ENCODE measurements around the gene IDUA.

The IDUA gene

GRCh38 chr4:1017211-1017610 lies 30.4 kb downstream of the IDUA start:
- no peak for DNase-seq

GRCh38 chr4:1017706-1018105 lies 30.9 kb downstream of the IDUA start:
- no peak for DNase-seq

GRCh38 chr4:1018147-1019020 lies 31.5 kb downstream of the IDUA start:
- DNase-seq = no peak

- DNase-seq = no peak
Measured at GRCh38 chr4:1019320-1019719, 32.5 kb downstream of the IDUA start.

- DNase-seq = no peak
Measured at GRCh38 chr4:1019729-1020470, 33.1 kb downstream of the IDUA start.

- DNase-seq = no peak
Measured at GRCh38 chr4:1021386-1022050, 34.7 kb downstream of the IDUA start.

GRCh38 chr4:1022051-1022738 lies 35.4 kb downstream of the IDUA start:
- DNase-seq = no peak

- DNase-seq = no peak
Measured at GRCh38 chr4:1022739-1023066, 35.9 kb downstream of the IDUA start.

GRCh38 chr4:1023075-1023640 lies 36.3 kb downstream of the IDUA start:
- no peak for DNase-seq

- no peak for DNase-seq
Measured at GRCh38 chr4:1023895-1024740, 37.3 kb downstream of the IDUA start.

- no peak for DNase-seq
Measured at GRCh38 chr4:1024882-1025545, 38.2 kb downstream of the IDUA start.

- no peak for DNase-seq
Measured at GRCh38 chr4:1026115-1026514, 39.3 kb downstream of the IDUA start.

- no peak for DNase-seq
Measured at GRCh38 chr4:1027219-1027914, 40.5 kb downstream of the IDUA start.

- DNase-seq = no peak
Measured at GRCh38 chr4:1027915-1028238, 41.0 kb downstream of the IDUA start.

GRCh38 chr4:1028574-1029220 lies 41.9 kb downstream of the IDUA start:
- DNase-seq = no peak

- no peak for DNase-seq
Measured at GRCh38 chr4:1029529-1029928, 42.7 kb downstream of the IDUA start.

GRCh38 chr4:1030031-1030430 lies 43.2 kb downstream of the IDUA start:
- peak in 1 of 2 experiments; percentile 17 for DNase-seq

- DNase-seq = peak in 1 of 2 experiments; percentile 17
Measured at GRCh38 chr4:1030559-1030958, 43.7 kb downstream of the IDUA start.

- no peak for DNase-seq
Measured at GRCh38 chr4:1031346-1031745, 44.5 kb downstream of the IDUA start.
